Calu3 (cell line): ENCODE data around the gene PPP6R2. TPM values are rescaled to one million over a fixed set of nuclear protein-coding genes. Genes with fewer than 3 reads are reported as not detected.

Experiments used
- BruUV-seq: library from RNA; stranded (reverse); fragments of 400-500 nt; replicated peaks from 2 replicates; lab custom pipeline; 2021; lab: Mats Ljungman, UMichigan
- CTCF ChIA-PET: fragments of 300-600 bp; sonication (Branson Sonifier 250); formaldehyde crosslinking; loops from one replicate; lab custom pipeline; 2022; ENCODE audit warnings: antibody characterized with exemption; lab: Charles Lee
- DNase-seq: peaks from one replicate; pipeline ENCODE4 v3.0.0; 2022
- H3K27ac Mint-ChIP-seq: one replicate; pipeline ENCODE4 v1.8.0; 2022; ENCODE audit warnings: mixed read lengths; ENCODE audit not compliant: unreplicated experiment
- H3K27me3 Mint-ChIP-seq: one replicate; pipeline ENCODE4 v1.8.0; 2022; ENCODE audit warnings: mixed read lengths; ENCODE audit not compliant: unreplicated experiment
- H3K36me3 Mint-ChIP-seq: one replicate; pipeline ENCODE4 v1.8.0; 2022; ENCODE audit warnings: mild to moderate bottlenecking, moderate library complexity, mixed read lengths; ENCODE audit not compliant: insufficient read depth, unreplicated experiment
- H3K4me1 Mint-ChIP-seq: one replicate; pipeline ENCODE4 v1.8.0; 2022; ENCODE audit warnings: mild to moderate bottlenecking, low read depth, mixed read lengths; ENCODE audit not compliant: unreplicated experiment
- H3K4me3 Mint-ChIP-seq: one replicate; pipeline ENCODE4 v1.8.0; 2022; ENCODE audit warnings: mild to moderate bottlenecking, low read depth, moderate library complexity, mixed read lengths; ENCODE audit not compliant: unreplicated experiment
- H3K9me3 Mint-ChIP-seq: one replicate; pipeline ENCODE4 v1.8.0; 2022; ENCODE audit warnings: low read depth, mixed read lengths; ENCODE audit not compliant: unreplicated experiment
- CTCF ChIP-seq: fragments of 200-600 bp; IDR thresholded peaks from one replicate; pipeline ENCODE4 v1.8.0; 2022; ENCODE audit warnings: antibody characterized with exemption; ENCODE audit not compliant: unreplicated experiment
- intact Hi-C: fragments of 100-400 bp; cut with micrococcal nuclease; formaldehyde crosslinking; loops from one replicate; pipeline ENCODE4 v1.10.0; 2022; ENCODE audit not compliant: unreplicated experiment
- total RNA-seq: library from RNA; stranded (reverse); gene quantifications from 2 replicates; pipeline ENCODE4 v1.2.3, GENCODE V29; 2022

Gene PPP6R2
- total RNA-seq, 1 experiment from 2014 or later = 47.1 TPM

GRCh38 chr22:50337262-50338041 lies 5.7 kb upstream of the PPP6R2 start:
- no peaks in the 10 kb centered on the region for H3K9me3 Mint-ChIP-seq

GRCh38 chr22:50338042-50338573 lies 5.0 kb upstream of the PPP6R2 start:
- CTCF ChIA-PET = no interaction called here
- DNase-seq = no peak
- H3K9me3 Mint-ChIP-seq = no peaks in the 10 kb centered on the region
- H3K27ac Mint-ChIP-seq = no peak overlapping the region
- no peaks in the 10 kb centered on the region for H3K4me1 Mint-ChIP-seq
- H3K36me3 Mint-ChIP-seq = peaks cover 8% of the 10 kb centered on the region
- intact Hi-C loops = no loop called here
- no TSS peak for BruUV-seq
- no peaks in the 10 kb centered on the region for H3K27me3 Mint-ChIP-seq
- no peak overlapping the region for H3K4me3 Mint-ChIP-seq
- no peak for TF ChIP-seq CTCF

More at GRCh38 chr22:50337262-50338041, 5.7 kb upstream of the PPP6R2 start:
- CTCF ChIA-PET = no interaction called here
- Mint-ChIP-seq H3K36me3 (peaks cover 4% of the 10 kb centered on the region), H3K4me3 (no peak overlapping the region), H3K4me1 (no peaks in the 10 kb centered on the region), H3K27ac (no peak overlapping the region), H3K27me3 (no peaks in the 10 kb centered on the region)
- intact Hi-C loops = no loop called here
- no peak for DNase-seq
- BruUV-seq = no TSS peak
- no peak for TF ChIP-seq CTCF

DNA sequence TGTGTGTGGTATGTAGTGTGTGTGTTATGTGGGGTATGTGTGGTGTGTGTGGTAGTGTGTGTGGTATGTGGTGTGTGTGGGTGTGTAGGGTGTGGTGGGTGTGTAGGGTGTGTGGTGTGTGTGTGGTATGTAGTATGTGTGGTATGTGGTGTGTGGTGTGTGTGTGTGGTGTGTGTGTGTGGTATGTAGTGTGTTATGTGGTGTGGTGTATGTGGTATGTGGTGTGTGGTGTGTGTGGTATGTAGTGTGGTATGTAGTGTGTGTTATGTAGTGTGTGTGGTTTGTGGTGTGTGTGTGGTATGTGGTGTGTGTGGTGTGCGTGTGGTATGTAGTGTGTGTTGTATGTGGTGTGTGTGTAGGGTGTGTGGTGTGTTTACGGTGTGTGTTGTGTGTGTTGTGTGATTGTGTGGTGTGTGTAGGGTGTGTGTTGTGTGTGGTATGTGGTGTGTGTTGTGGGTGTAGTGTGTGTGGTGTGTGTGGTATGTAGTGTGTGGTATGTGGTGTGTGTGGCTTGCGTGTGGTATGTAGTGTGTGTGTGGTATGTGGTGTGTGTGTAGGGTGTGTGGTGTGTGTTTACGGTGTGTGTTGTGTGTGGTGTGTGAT lies 4.2 kb upstream of the PPP6R2 start:
- Mint-ChIP-seq H3K27ac (no peak overlapping the region), H3K4me1 (no peaks in the 10 kb centered on the region), H3K4me3 (no peak overlapping the region), H3K36me3 (peaks cover 8% of the 10 kb centered on the region), H3K9me3 (no peaks in the 10 kb centered on the region), H3K27me3 (no peaks in the 10 kb centered on the region)
- no peak for TF ChIP-seq CTCF
- CTCF ChIA-PET = no interaction called here
- no TSS peak for BruUV-seq
- no peak for DNase-seq
- intact Hi-C loops = no loop called here

- Mint-ChIP-seq H3K36me3 (peaks cover 8% of the 10 kb centered on the region), H3K4me1 (no peaks in the 10 kb centered on the region), H3K9me3 (no peaks in the 10 kb centered on the region), H3K27me3 (no peaks in the 10 kb centered on the region), H3K27ac (no peak overlapping the region), H3K4me3 (no peak overlapping the region)
- BruUV-seq = no TSS peak
- TF ChIP-seq CTCF = no peak
- CTCF ChIA-PET = interaction anchor here (1.1 to 1.3 kb wide), 2 partner anchors 18 to 89 kb away, joined by 3 to 4 read pairs; partner anchors contain the start of gene HDAC10
- intact Hi-C loops = no loop called here
- peak; percentile 29 for DNase-seq
Observed at GRCh38 chr22:50339945-50340879, 2.9 kb upstream of the PPP6R2 start.
